HuH-7.5 (cell line): ENCODE data around the gene CAPG.

Experiments used
- DNase-seq: peaks from one replicate; pipeline ENCODE4 v3.0.0; 2011; ENCODE audit warnings: low spot score

CAPG gene

DNA sequence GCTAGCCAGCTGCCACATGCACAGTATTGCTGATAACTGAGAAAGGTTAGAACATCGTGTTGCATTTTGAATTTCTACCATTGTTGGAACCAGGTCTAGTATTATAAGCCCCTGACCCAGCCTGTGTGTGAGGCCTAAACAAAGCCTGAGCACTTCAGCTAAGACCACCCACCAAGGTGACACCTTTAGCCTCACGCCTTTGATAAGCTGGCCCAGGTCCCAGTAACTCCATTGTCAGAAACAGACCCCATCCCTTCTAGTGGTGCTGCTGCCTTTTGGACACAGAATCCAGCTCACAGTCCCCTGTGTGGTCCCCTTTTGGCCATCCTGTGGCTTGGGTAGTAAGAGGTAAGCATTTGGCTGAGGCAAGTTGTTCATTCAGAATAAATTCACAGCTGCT, 54.0 kb downstream of the CAPG start:
- DNase-seq, result no peak

DNA sequence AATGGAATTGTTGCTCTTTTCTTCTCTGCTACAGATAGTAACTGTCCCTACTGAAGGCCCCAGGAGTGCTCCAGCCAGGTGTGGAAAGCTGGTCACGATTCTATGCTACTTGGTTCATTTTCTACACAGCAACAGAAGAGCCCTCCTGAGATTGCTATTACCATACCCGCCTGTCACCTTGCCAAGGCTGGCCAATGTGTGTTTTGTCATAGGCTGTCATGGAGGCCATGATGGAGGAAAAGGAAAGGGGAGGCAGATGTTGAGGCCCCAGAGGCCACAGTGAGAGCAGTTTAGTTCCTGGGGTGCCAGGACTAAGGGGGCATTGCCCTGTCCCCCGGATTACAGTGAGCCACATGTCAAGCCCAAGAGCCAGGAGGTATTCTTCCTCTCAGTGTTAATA, 54.6 kb downstream of the CAPG start:
- no peak for DNase-seq

DNA sequence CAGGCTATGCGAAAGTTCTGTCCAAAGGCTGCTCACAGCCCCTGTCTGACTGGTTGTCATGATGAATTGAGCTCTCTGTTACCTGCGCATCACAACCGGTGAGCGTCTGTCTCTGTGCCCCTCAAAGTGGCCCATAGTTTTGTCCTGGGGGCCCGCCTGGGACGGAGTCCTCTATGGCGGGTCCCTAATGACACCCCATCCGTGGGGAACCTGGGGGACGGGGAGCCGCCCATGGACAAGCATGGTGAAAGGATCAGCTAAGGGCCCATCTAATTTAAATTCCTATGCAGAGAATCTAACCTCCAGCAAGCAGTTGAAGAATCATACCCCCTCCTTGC, 55.1 kb downstream of the CAPG start:
- DNase-seq, result no peak

DNA sequence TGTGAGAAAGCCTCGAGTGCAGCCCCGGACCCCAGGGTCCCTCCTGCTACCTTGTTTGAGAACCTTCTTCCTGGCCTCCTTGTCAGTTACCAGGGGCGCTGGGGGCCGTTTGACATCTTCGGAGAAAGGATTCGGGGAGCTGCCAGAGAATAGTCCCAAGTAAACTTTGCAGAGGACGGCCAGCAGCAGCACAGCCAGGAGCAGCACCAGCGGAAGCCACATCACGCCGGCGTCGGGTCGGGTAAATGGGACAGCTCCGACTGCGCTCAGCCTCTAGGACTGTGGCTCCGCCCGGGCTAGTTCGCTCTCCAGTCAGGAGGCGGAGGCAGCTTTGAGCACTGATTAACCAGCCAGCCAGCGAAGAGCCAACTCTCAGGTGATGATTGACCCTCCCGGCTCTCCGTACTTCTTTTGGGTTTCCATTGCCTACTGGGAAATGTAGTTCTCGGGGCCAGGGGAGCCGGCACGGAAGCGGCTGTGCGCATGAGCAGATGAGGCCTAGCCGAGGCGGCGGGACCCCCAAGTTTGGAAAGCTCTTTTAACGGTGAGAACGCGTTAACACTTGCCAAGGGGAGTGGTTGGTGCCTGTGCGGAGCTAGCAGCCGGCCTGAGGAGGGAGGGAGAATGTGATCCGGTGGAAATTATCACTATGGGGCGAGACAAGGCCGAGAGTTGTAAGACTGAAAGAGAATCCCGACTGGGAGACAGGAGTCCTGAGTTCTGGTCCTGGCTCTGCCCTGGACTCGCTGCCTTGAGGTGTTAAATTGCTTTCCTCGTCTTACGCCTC, 55.7 kb downstream of the CAPG start, which contains the start of the genes ELMOD3 and RETSAT:
TSS of gene ELMOD3 (plus strand) at position 484 of the 787 bp plus-strand sequence. CDS start 2,430 bp downstream, outside the sequence.
TSS of gene RETSAT (minus strand) at position 243 of the 787 bp plus-strand sequence. CDS start at position 222, 21 bp downstream.
- DNase-seq, result peak; percentile 91

DNA sequence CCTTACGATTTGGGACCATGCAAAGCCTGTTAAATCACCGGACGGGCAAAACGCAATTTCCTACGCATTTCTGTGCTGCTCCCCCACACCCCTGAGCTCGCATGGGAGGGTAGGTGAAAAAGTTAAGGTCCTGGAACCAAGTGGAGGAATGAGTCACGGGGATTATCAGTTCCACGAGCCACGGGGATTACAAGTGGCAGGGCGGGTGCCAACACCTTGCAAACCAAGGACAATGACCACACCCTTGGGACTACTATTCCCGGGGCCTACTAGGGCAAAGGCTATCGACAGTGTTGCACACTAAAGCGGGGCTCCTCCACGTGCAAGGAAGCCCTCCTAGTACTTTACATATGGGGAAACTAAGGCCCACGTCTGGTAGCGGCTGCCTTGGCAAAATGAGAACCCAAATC, 56.3 kb downstream of the CAPG start:
- peak; percentile 46 for DNase-seq

DNA sequence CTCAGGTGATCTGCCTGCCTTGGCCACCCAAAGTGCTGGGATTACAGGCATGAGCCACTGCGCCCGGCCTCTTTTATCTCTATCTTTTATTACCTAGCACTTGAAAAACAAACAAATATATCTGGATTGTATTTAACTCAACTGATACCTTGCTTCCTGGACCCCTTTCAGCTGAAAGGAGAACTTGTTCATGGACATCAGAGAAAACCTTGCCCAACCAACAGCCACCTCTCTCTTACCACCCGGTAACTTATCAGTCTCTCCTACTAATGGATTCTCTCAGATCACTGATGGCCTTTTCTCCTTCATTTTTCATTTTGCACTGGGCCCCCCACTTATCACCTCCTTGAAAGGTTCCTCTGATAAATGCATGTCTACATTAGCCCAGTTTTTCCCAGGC, 62.6 kb downstream of the CAPG start:
- DNase-seq, result no peak
